Smooth muscle cell of the umbilical artery (primary cell): ENCODE measurements around the gene GNG5. TPM values are rescaled to one million over a fixed set of nuclear protein-coding genes. Genes with fewer than 3 reads are reported as not detected.

Experiments used
- total RNA-seq: library from RNA; depleted of rRNA; stranded (reverse); fragments of >200 nt; gene quantifications from 2 replicates; pipeline ENCODE4 v1.2.3, GENCODE V29; 2014

The GNG5 gene
- 8.9 and 20.5 TPM in 2 replicates for total RNA-seq

DNA sequence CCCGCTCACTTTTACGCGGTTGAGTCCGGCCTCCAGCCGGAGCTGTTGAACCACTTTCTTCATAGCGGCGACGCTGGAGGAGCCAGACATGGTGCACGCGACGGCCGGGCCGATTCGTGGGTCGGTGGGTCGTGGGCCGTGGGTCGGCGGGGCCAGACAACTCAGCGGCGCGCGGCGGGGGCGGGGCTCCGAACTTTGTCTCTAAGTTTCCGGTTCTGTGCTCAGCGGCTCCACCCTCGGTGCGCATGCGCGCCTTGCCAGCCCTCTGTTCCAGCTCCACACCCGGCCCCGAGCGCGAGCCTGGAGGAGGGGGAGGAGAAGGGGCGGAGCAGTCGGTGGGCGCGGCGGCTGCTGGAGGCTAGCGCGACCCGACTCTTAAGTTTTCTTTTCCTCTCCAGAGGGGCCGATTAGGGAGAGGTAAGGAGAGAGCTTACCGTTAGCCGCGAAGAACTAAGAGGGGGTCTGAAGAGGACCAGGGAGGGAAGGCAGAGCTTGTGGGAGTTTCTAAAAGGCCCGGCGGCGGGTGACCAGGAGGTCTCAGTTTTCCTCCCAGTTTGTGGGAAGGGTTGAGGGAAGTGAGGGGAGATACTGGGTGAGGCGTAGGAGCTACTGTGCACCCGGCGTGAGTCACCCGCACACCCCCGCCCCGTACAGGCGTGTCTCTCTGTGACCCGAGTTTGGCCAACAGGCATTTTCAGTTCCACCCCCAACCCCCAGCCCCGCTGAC, at the start of gene GNG5, which contains the start of gene SPATA1:
GNG5 (minus strand) TSS at position 580 of the 727 bp plus-strand sequence; CDS start at position 90, 490 bp downstream.
SPATA1 (plus strand) TSS at position 385 of the 727 bp plus-strand sequence. CDS start 9,974 bp downstream, outside the sequence.

DNA sequence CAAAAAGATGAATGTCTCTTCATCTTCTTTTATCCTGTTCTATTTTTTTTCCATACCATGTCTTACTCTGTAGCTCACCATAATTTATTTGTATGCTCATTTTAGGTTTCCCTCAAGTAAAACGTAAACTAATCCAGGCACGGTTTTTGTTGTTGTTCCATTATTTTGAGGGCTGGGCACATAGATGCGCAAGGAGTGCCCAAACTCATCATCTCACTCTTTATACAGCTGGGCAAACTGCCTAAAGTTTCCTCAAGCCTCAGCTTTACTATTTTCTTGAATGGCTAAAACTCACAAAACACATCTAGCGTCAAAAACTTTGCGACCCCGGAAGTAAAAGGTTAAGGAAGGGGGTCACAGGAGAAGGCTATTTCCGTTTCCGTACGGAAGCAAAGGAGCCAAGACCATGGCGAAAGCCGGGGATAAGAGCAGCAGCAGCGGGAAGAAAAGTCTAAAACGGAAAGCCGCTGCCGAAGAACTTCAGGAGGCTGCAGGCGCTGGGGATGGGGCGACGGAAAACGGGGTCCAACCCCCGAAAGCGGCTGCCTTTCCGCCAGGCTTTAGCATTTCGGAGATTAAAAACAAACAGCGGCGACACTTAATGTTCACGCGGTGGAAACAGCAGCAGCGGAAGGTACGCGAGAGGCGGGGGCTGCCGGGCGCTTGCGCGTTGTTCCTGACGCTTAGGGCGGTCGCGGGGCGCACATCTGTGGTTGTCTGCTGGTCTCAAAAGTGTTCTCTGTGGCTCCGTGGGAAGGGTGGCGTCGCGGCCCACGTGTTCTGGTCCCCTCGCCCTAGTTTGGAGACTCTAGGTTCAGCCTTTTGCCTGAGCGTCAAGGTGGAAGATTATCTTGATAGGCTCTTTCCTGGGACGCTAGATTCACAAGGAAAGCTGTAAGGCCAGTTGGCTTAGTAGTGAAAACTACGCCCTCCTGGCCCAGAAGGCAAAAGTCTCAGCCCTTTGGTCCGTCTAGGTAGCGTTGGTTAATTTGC, 27.2 kb downstream of the GNG5 start, which contains the start of gene RPF1:
RPF1 (plus strand) TSS at position 391 of the 993 bp plus-strand sequence; CDS start at position 407, 16 bp downstream.

Other genes starting within 250 kb of the GNG5 start
- gene SAMD13, start 204.9 kb downstream of the GNG5 start, total RNA-seq: 0.30 and 0.42 TPM in 2 replicates
- gene DNASE2B, start 108.1 kb downstream of the GNG5 start, total RNA-seq: not detected in 2 replicates
- gene RPF1, start 27.3 kb downstream of the GNG5 start, total RNA-seq: 24.9 and 26.3 TPM in 2 replicates
- 0.59 TPM in 1 of 2 replicates, not detected in the other for gene SPATA1, start 195 bp downstream of the GNG5 start, total RNA-seq
- 14.6 and 21.2 TPM in 2 replicates for gene CTBS, start 67.9 kb upstream of the GNG5 start, total RNA-seq
- 9.5 and 20.0 TPM in 2 replicates for gene SSX2IP, start 183.9 kb upstream of the GNG5 start, total RNA-seq